HepG2 (cell line): Measurements from ENCODE around the gene NEDD4. TPM values are rescaled to one million over a fixed set of nuclear protein-coding genes. Genes with fewer than 3 reads are reported as not detected.

Experiments used
- ATAC-seq: fragments of 200-7000 bp; cut with Tn5 transposase; 3 replicates; pipeline ENCODE4 v1.9.1; 2020; ENCODE audit warnings: mild to moderate bottlenecking, moderate library complexity
- BruUV-seq: library from RNA; stranded (reverse); fragments of 400-500 nt; replicated peaks from 2 replicates; lab custom pipeline; 2021; lab: Mats Ljungman, UMichigan
- CTCF ChIA-PET: fragments of 300-600 bp; formaldehyde crosslinking; extraction: SDS; loops from one replicate; lab custom pipeline; 2021; ENCODE audit warnings: low total read pairs, inconsistent platforms, low intra/inter-chr PET ratio; lab: Yijun Ruan, JAX
- POLR2A ChIA-PET: fragments of 350-600 bp; sonication (Branson Sonifier 250); formaldehyde crosslinking; loops from one replicate; lab custom pipeline; 2020; ENCODE audit warnings: antibody characterized with exemption, inconsistent platforms; lab: Yijun Ruan, JAX
- DNase-seq: peaks from one replicate; pipeline ENCODE4 v3.0.0-alpha.2; 2015; ENCODE audit warnings: low spot score
- FAIRE-seq: peaks from 3 replicates; lab custom pipeline; 2011; peaks lifted over from hg19 to GRCh38; lab: Jason Lieb, UNC
- H2AFZ ChIP-seq: one replicate; pipeline ENCODE4 v1.6.1; 2011; ENCODE audit warnings: low read length, inconsistent platforms
- H3K27ac ChIP-seq: fragments of 300-600 bp; 3 replicates; pipeline ENCODE4 v1.8.0; 2011; ENCODE audit warnings: mixed run types, mild to moderate bottlenecking, mixed read lengths, low read length, inconsistent platforms; ENCODE audit not compliant: insufficient read depth; ENCODE audit errors: extremely low read length
- H3K27me3 ChIP-seq, 2 experiments: fragments of 200-600 bp in 1 of 2; 2 replicates in 1 of 2; 3 replicates in 1 of 2; pipeline versions ENCODE4 v1.6.0 to v1.8.0; 2011; ENCODE audit warnings: low read length in 2 of 2, mild to moderate bottlenecking in 2 of 2, moderate library complexity in 2 of 2, inconsistent platforms in 1 of 2; ENCODE audit not compliant: insufficient read depth in 2 of 2, control insufficient read depth in 1 of 2
- H3K36me3 ChIP-seq, 2 experiments: fragments of 200-600 bp in 1 of 2; replicated peaks in 1 of 2; 2 replicates in 1 of 2; 3 replicates in 1 of 2; pipeline versions ENCODE4 v1.5.1 to v1.8.0; 2011; ENCODE audit warnings: low read length in 2 of 2, inconsistent platforms in 1 of 2; ENCODE audit not compliant: insufficient read depth in 2 of 2, control insufficient read depth in 1 of 2
- H3K4me1 ChIP-seq: 2 replicates; pipeline ENCODE4 v1.5.1; 2012; ENCODE audit warnings: low read length, inconsistent platforms; ENCODE audit not compliant: insufficient read depth
- H3K4me2 ChIP-seq: 2 replicates; pipeline ENCODE4 v1.6.0; 2011; ENCODE audit warnings: low read depth, low read length, inconsistent platforms
- H3K4me3 ChIP-seq, 3 experiments: fragments of 200-600 bp in 1 of 3; sonication (generic), shearing (Covaris generic) in 1 of 3; replicated peaks in 1 of 3; 2 replicates each; pipeline ENCODE4 v1.5.1; 2011 to 2016; ENCODE audit warnings: low read length in 3 of 3, inconsistent platforms in 2 of 3, low read depth in 2 of 3, mild to moderate bottlenecking in 2 of 3, control low read depth in 1 of 3, mixed read lengths in 1 of 3; ENCODE audit not compliant: insufficient read depth in 1 of 3
- H3K79me2 ChIP-seq: one replicate; pipeline ENCODE4 v1.6.1; 2011; ENCODE audit warnings: low read length, inconsistent platforms; ENCODE audit not compliant: insufficient read depth
- H3K9ac ChIP-seq: 2 replicates; pipeline ENCODE4 v1.6.0; 2011; ENCODE audit warnings: mild to moderate bottlenecking, low read depth, low read length, inconsistent platforms; ENCODE audit not compliant: insufficient read depth
- H3K9me3 ChIP-seq: 2 replicates; pipeline ENCODE4 v1.5.1; 2012; ENCODE audit warnings: mild to moderate bottlenecking, low read length
- H4K20me1 ChIP-seq: 2 replicates; pipeline ENCODE4 v1.6.0; 2011; ENCODE audit warnings: inconsistent platforms, mild to moderate bottlenecking, low read length, moderate library complexity; ENCODE audit not compliant: insufficient read depth
- BCL3 ChIP-seq: sonication (generic); formaldehyde crosslinking; IDR thresholded peaks from 2 replicates; pipeline ENCODE4 v1.5.1; 2020; ENCODE audit warnings: mild to moderate bottlenecking, missing genetic modification reagents, moderate library complexity
- CEBPG ChIP-seq: IDR thresholded peaks from 2 replicates; pipeline ENCODE4 v1.6.1; 2016
- FOXP4 ChIP-seq: sonication (generic); formaldehyde crosslinking; IDR thresholded peaks from 2 replicates; pipeline ENCODE4 v1.4.0; 2020; ENCODE audit warnings: missing genetic modification reagents
- KAT2B ChIP-seq: fragments of 150-350 bp; IDR thresholded peaks from 2 replicates; pipeline ENCODE4 v1.6.1; 2014; ENCODE audit warnings: low read depth, low read length, borderline replicate concordance
- PLRG1 ChIP-seq: fragments of 450-650 bp; conservative IDR thresholded peaks from 2 replicates; pipeline ENCODE4 v1.6.1; 2016
- POLR2A ChIP-seq, 2 experiments: IDR thresholded peaks; 2 replicates each; pipeline ENCODE4 v1.6.1; 2011; ENCODE audit warnings: low read depth in 2 of 2, low read length in 2 of 2, mild to moderate bottlenecking in 1 of 2, moderate library complexity in 1 of 2; ENCODE audit not compliant: insufficient read depth in 1 of 2
- RFX3 ChIP-seq: IDR thresholded peaks from 2 replicates; pipeline ENCODE4 v1.6.1; 2016; ENCODE audit warnings: missing biosample characterization, missing genetic modification reagents
- ZBTB3 ChIP-seq: sonication (generic); formaldehyde crosslinking; IDR thresholded peaks from 2 replicates; pipeline ENCODE4 v1.4.0; 2020; ENCODE audit warnings: low read depth, mild to moderate bottlenecking, moderate library complexity, missing genetic modification reagents, borderline replicate concordance
- ZKSCAN8 ChIP-seq: IDR thresholded peaks from 2 replicates; pipeline ENCODE4 v1.6.1; 2016; ENCODE audit warnings: borderline replicate concordance, missing genetic modification reagents, missing compliant biosample characterization
- ZNF557 ChIP-seq: sonication (generic); formaldehyde crosslinking; IDR thresholded peaks from 2 replicates; pipeline ENCODE4 v1.4.0; 2020; ENCODE audit warnings: missing genetic modification reagents
- ZNF598 ChIP-seq: sonication (generic); formaldehyde crosslinking; IDR thresholded peaks from 2 replicates; pipeline ENCODE4 v1.5.1; 2020; ENCODE audit warnings: mild to moderate bottlenecking, missing genetic modification reagents, borderline replicate concordance
- ZNF687 ChIP-seq: sonication (generic); formaldehyde crosslinking; IDR thresholded peaks from 2 replicates; pipeline ENCODE4 v1.5.1; 2020; ENCODE audit warnings: mild to moderate bottlenecking, missing genetic modification reagents, moderate library complexity
- ZNF7 ChIP-seq: IDR thresholded peaks from 2 replicates; pipeline ENCODE4 v1.6.1; 2016; ENCODE audit warnings: missing biosample characterization, missing genetic modification reagents
- ZNF768 ChIP-seq: sonication (generic); formaldehyde crosslinking; IDR thresholded peaks from 2 replicates; pipeline ENCODE4 v1.4.0; 2020; ENCODE audit warnings: missing genetic modification reagents
- WGBS: methylation state at CpG from one replicate; pipeline ENCODE4 v1.1.6; 2017; ENCODE audit warnings: low lambda C conversion rate; 5-methylcytosine and 5-hydroxymethylcytosine counted together
- in situ Hi-C: cut with HindIII; loops from 2 replicates; pipeline ENCODE4 v1.10.0; 2017; ENCODE audit warnings: low pct_unique_long_range_greater_than_20kb; ENCODE audit not compliant: extremely low pct_ligation_motif_present
- intact Hi-C: fragments of 100-400 bp; cut with micrococcal nuclease; formaldehyde crosslinking; loops from one replicate; pipeline ENCODE4 v1.10.0; 2022; ENCODE audit not compliant: unreplicated experiment
- polyA plus RNA-seq, 8 experiments: library from polyadenylated mRNA; depleted of rRNA in 3 of 8; stranded (reverse) in 7 of 8; unstranded in 1 of 8; fragments of >200 nt; fragmentation: Illumina TruSeq in 4 of 8; extraction: Trizol in 4 of 8; gene quantifications; 2 replicates each; pipeline versions ENCODE4 v1.2.1 to v1.2.3, GENCODE V29; 2011 to 2016; ENCODE audit warnings: low read depth in 4 of 8, missing spikeins in 1 of 8, mixed read lengths in 1 of 8; ENCODE audit not compliant: insufficient read depth in 1 of 8
- total RNA-seq, 5 experiments: library from RNA; depleted of rRNA; stranded (reverse); fragments of >200 nt; fragmentation: Illumina TruSeq; extraction: Trizol; gene quantifications; 2 replicates each; pipeline ENCODE4 v1.2.3, GENCODE V29; 2016; ENCODE audit warnings: low read depth in 1 of 5
- TF ChIP-seq, protein P1 (sequence below): sonication (generic); formaldehyde crosslinking; IDR thresholded peaks from 2 replicates; pipeline ENCODE4 v1.8.1; 2023; ENCODE audit warnings: missing genetic modification reagents, mild to moderate bottlenecking, borderline replicate concordance

The NEDD4 gene
- total and polyA plus RNA-seq, 2 of the 13 experiments (the other 11 are each of a cell fraction or from before 2014, with no cell fraction given): 10.4 to 13.0 TPM

GRCh38 chr15:55954862-55955605 lies 38.4 kb downstream of the NEDD4 start:
- no TSS peak for BruUV-seq
- Histone ChIP-seq H3K36me3 (no peaks in the 10 kb centered on the region), H2AFZ (no peak overlapping the region), H3K4me2 (peak overlapping the region; percentile 68), H3K4me1 (peaks cover 65% of the 10 kb centered on the region), H3K9me3 (no peaks in the 10 kb centered on the region), H3K4me3 (no peak overlapping the region), H3K27me3 (no peaks in the 10 kb centered on the region), H4K20me1 (no peaks in the 10 kb centered on the region), H3K27ac (peak overlapping the region; percentile 35), H3K79me2 (no peaks in the 10 kb centered on the region), H3K9ac (0 out of 2 replicates have a peak overlapping the region, but pooled peaks have one; percentile 9)
- ChIA-PET POLR2A (no interaction called here), CTCF (no interaction called here)
- in situ Hi-C loops (no loop called here), intact Hi-C loops (no loop called here)
- ATAC-seq: peak; percentile 46; the same call in 2 of the 3 replicates
- 93% methylated on average over 6 of the region's 6 CpGs for WGBS
- no peak for FAIRE-seq
- peak; percentile 18 for DNase-seq
- TF ChIP-seq BCL3 (CRISPR knock-in tag) (no peak), ZNF598 (no peak), POLR2A (IDR thresholded peaks at IDR 0.05; ENCODE audit: insufficient read depth in 1 of 2, low read depth in 2 of 2, low read length in 2 of 2) (no peak), ZNF7 (CRISPR knock-in tag) (no peak), CEBPG (CRISPR knock-in tag) (0 out of 2 replicates have a peak, but pooled peaks have one; percentile 10), ZKSCAN8 (CRISPR knock-in tag) (no peak), ZNF768 (no peak), KAT2B (no peak), FOXP4 (no peak), RFX3 (no peak), ZNF557 (CRISPR knock-in tag) (no peak), PLRG1 (no peak), ZNF687 (CRISPR knock-in tag) (peak; percentile 28), ZBTB3 (CRISPR knock-in tag) (peak; percentile 77; the same call in 1 of the 2 replicates)
- TF ChIP-seq, protein P1, sequence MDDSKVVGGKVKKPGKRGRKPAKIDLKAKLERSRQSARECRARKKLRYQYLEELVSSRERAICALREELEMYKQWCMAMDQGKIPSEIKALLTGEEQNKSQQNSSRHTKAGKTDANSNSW (CRISPR knock-in tag): no peak
